ENCODE data around the gene CADPS2. TPM values are rescaled to one million over a fixed set of nuclear protein-coding genes. Genes with fewer than 3 reads are reported as not detected.

CADPS2 gene
- total and polyA plus RNA-seq, 2 of the 8 experiments (the other 6 are each of a cell fraction or from before 2014, with no cell fraction given) = 8.9 to 22.3 TPM

DNA sequence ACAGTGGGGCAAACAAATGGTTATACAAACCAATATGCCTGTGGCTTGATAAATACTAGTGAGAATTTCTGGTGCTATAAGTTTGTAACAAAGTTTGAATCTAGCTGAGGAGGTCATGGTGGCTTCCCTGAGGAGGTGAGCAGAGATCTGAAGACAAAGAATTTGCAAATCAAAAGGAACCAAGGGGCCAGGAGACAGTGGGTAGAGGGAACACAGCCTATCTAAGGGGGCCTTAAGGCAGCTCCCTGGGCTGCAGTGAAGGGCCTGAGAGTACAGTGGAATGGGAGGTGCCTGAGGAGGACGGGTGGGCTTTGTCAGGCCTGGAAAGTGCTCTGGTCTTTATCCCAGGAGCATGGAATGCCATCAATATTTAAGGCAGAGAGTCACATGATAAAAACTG is 209.1 kb downstream of the CADPS2 start:
- H3K23me2 ChIP-seq (ENCODE audit: low read depth, low read length) = no peaks in the 10 kb centered on the region
- H2AFZ ChIP-seq (ENCODE audit: low read length) = no peak overlapping the region
- peaks cover 3 to 8% of the 10 kb centered on the region in 2 experiments; a peak in 2 of 4 replicates for H3K9me3 ChIP-seq (ENCODE audit: insufficient read depth in 2 of 2, low read depth in 1 of 2, low read length in 1 of 2)
- peaks cover 0 to 4% (median 0%) of the 10 kb centered on the region in 4 experiments; a peak in 1 of 8 replicates for H3K36me3 ChIP-seq (ENCODE audit: control insufficient read depth in 2 of 4, insufficient read depth in 4 of 4, low read length in 3 of 4)
- no peak overlapping the region for H3K4ac ChIP-seq (replicated peaks; ENCODE audit: insufficient read length, low read depth, low read length)
- H3K4me1 ChIP-seq (replicated peaks in 1 of 4; ENCODE audit: control insufficient read depth in 3 of 4, insufficient read depth in 4 of 4, low read length in 3 of 4) = peaks cover 6 to 30% (median 19%) of the 10 kb centered on the region in 4 experiments
- no peaks in the 10 kb centered on the region for H3K79me1 ChIP-seq (ENCODE audit: low read depth, low read length)
- ChIA-PET CTCF (ENCODE audit: partially characterized antibody) (interaction anchor here (0.8 to 2.6 kb wide), 4 partner anchors 11 to 40 kb away, joined by 3 to 10 read pairs (median 4); no protein-coding TSS in a partner anchor), POLR2A (ENCODE audit: partially characterized antibody) (interaction anchor here (1.1 to 1.4 kb wide), 2 partner anchors 11 to 59 kb away, joined by 4 read pairs; no protein-coding TSS in a partner anchor)
- H2BK12ac ChIP-seq (ENCODE audit: low read depth, low read length) = peak overlapping the region; percentile 91; the same call in 1 of the 2 replicates
- H4K8ac ChIP-seq (ENCODE audit: extremely low read depth, insufficient read depth, low read length) = no peak overlapping the region
- 0 out of 2 replicates have a peak overlapping the region, but pooled peaks have one; percentile 65 for H3K18ac ChIP-seq (ENCODE audit: extremely low read depth, low read length)
- no peak overlapping the region for H2BK120ac ChIP-seq (replicated peaks; ENCODE audit: low read depth, low read length)
- peak overlapping the region; percentile 98 for H2BK20ac ChIP-seq (ENCODE audit: low read length)
- H3K4me3 ChIP-seq (ENCODE audit: extremely low read depth in 1 of 4, insufficient read depth in 2 of 4, low read depth in 3 of 4, low read length in 4 of 4) = no peak overlapping the region
- no peak overlapping the region for H2BK15ac ChIP-seq (ENCODE audit: low read length)
- H2BK5ac ChIP-seq (ENCODE audit: low read depth, low read length) = peak overlapping the region; percentile 66; the same call in 1 of the 2 replicates
- H3K4me2 ChIP-seq (ENCODE audit: insufficient read depth in 1 of 2, low read depth in 2 of 2, low read length in 2 of 2) = peak overlapping the region in 1 of 2 experiments; percentile 40; a peak in 1 of 4 replicates
- peak overlapping the region; percentile 4; the same call in 1 of the 2 replicates for H3K27ac ChIP-seq (ENCODE audit: low read depth, low read length)
- H4K91ac ChIP-seq (replicated peaks; ENCODE audit: insufficient read length, low read length) = no peak overlapping the region
- peaks cover 0 to 2% (median 0%) of the 10 kb centered on the region in 4 experiments; a peak in 1 of 7 replicates for H3K27me3 ChIP-seq (replicated peaks in 1 of 4; ENCODE audit: control insufficient read depth in 3 of 4, extremely low read depth in 1 of 4, insufficient read depth in 3 of 4, low read length in 3 of 4)
- no peak overlapping the region for H3K14ac ChIP-seq (ENCODE audit: insufficient read length)
- DNase-seq (ENCODE audit: low read depth in 1 of 2, low spot score in 2 of 2) (no peak), FAIRE-seq (no peak)
- peak overlapping the region; percentile 91; the same call in 1 of the 2 replicates for H2AK5ac ChIP-seq (ENCODE audit: low read depth, low read length)
- no peak overlapping the region for H4K5ac ChIP-seq (ENCODE audit: insufficient read length, low read depth, low read length)
- H3K56ac ChIP-seq (replicated peaks; ENCODE audit: insufficient read length, low read depth, low read length) = no peak overlapping the region
- WGBS, 2 experiments (ENCODE audit: extremely low coverage in 1 of 2, insufficient coverage in 1 of 2, insufficient read length in 1 of 2, insufficient replicate concordance in 2 of 2, low coverage in 1 of 2, low lambda C conversion rate in 2 of 2, missing lambda C conversion rate in 1 of 2) = 62% methylated on average over 1 of the region's 1 CpG; no CpG with 5 or more reads in 1 of the 2 experiments
- H4K20me1 ChIP-seq (replicated peaks in 1 of 2; ENCODE audit: control insufficient read depth in 1 of 2, insufficient read depth in 2 of 2, low read length in 2 of 2) = no peaks in the 10 kb centered on the region
- peaks cover 0 to 11% of the 10 kb centered on the region in 2 experiments; a peak in 2 of 4 replicates for H3K79me2 ChIP-seq (ENCODE audit: control insufficient read depth in 1 of 2, insufficient read depth in 2 of 2, low read length in 2 of 2)
- no peak overlapping the region for H3K23ac ChIP-seq (ENCODE audit: insufficient read length)
- no peak overlapping the region for H3K9ac ChIP-seq (replicated peaks in 1 of 4; ENCODE audit: extremely low read depth in 1 of 4, low read depth in 3 of 4, low read length in 3 of 4)
- TF ChIP-seq HDAC2 (IDR thresholded peaks at IDR 0.05; ENCODE audit: borderline replicate concordance in 1 of 2, low read depth in 2 of 2, low read length in 2 of 2) (no peak), CBX5 (IDR thresholded peaks at IDR 0.05; ENCODE audit: low read depth, low read length) (no peak), RXRA (IDR thresholded peaks at IDR 0.05; ENCODE audit: insufficient read depth, low read depth, low read length) (no peak), SIN3A (conservative IDR thresholded peaks at IDR 0.05 in 1 of 2, IDR thresholded peaks at IDR 0.05 in 1 of 2; ENCODE audit: low read depth in 1 of 2, low read length in 2 of 2) (no peak), CEBPB (IDR thresholded peaks at IDR 0.05; ENCODE audit: low read depth, low read length) (no peak), SRF (IDR thresholded peaks at IDR 0.05; ENCODE audit: low read depth, low read length) (no peak), KDM4A (IDR thresholded peaks at IDR 0.05; ENCODE audit: low read depth, low read length, severe bottlenecking) (no peak), CBX8 (IDR thresholded peaks at IDR 0.05; ENCODE audit: borderline replicate concordance, low read depth, low read length) (no peak), CHD1 (IDR thresholded peaks at IDR 0.05; ENCODE audit: low read depth, low read length) (no peak), MAX (IDR thresholded peaks at IDR 0.05) (no peak), SAP30 (IDR thresholded peaks at IDR 0.05; ENCODE audit: insufficient read depth, insufficient replicate concordance, low read length) (no peak), TCF12 (IDR thresholded peaks at IDR 0.05; ENCODE audit: low read depth, low read length) (no peak)

Data from H1 (cell line).